GM23338 (cell line): Measurements from ENCODE around the gene ITSN2. TPM values are rescaled to one million over a fixed set of nuclear protein-coding genes. Genes with fewer than 3 reads are reported as not detected.

ENCODE experiments used
- ATAC-seq: fragments of 200-7000 bp; cut with Tn5 transposase; 3 replicates; pipeline ENCODE4 v1.9.1; 2020
- DNase-seq: peaks from one replicate; pipeline ENCODE4 v3.0.0-alpha.2; 2015; ENCODE audit warnings: low spot score
- H2AFZ ChIP-seq: fragments of 200-600 bp; sonication (generic); 2 replicates; pipeline ENCODE4 v1.8.0; 2016; ENCODE audit warnings: antibody characterized with exemption, mild to moderate bottlenecking, moderate library complexity
- H3F3A ChIP-seq: fragments of 200-600 bp; sonication (generic); replicated peaks from 2 replicates; pipeline ENCODE4 v1.8.0; 2017; ENCODE audit warnings: antibody characterized with exemption, mixed run types, low read depth
- H3K27ac ChIP-seq: fragments of 200-600 bp; sonication (generic); 2 replicates; pipeline ENCODE4 v1.6.1; 2016; ENCODE audit warnings: low read depth
- H3K27me3 ChIP-seq: fragments of 200-600 bp; sonication (generic); 2 replicates; pipeline ENCODE4 v1.8.0; 2016; ENCODE audit warnings: mild to moderate bottlenecking, mixed run types, moderate library complexity; ENCODE audit not compliant: insufficient read depth
- H3K36me3 ChIP-seq: fragments of 200-600 bp; sonication (generic); 2 replicates; pipeline ENCODE4 v1.8.0; 2016; ENCODE audit warnings: mild to moderate bottlenecking; ENCODE audit not compliant: insufficient read depth
- H3K4me1 ChIP-seq: fragments of 200-600 bp; sonication (generic); 2 replicates; pipeline ENCODE4 v1.8.0; 2016; ENCODE audit warnings: mild to moderate bottlenecking, moderate library complexity; ENCODE audit not compliant: insufficient read depth
- H3K4me2 ChIP-seq: fragments of 200-600 bp; sonication (generic); 2 replicates; pipeline ENCODE4 v1.7.1; 2017; ENCODE audit warnings: mixed run types
- H3K4me3 ChIP-seq: fragments of 200-600 bp; sonication (generic); 2 replicates; pipeline ENCODE4 v1.6.1; 2016; ENCODE audit warnings: mixed run types
- H3K79me2 ChIP-seq: fragments of 200-600 bp; sonication (generic); replicated peaks from 2 replicates; pipeline ENCODE4 v1.8.0; 2017; ENCODE audit warnings: mild to moderate bottlenecking; ENCODE audit not compliant: insufficient read depth
- H3K9me2 ChIP-seq: fragments of 200-600 bp; sonication (generic); 2 replicates; pipeline ENCODE4 v1.8.0; 2017; ENCODE audit not compliant: insufficient read depth
- H4K20me1 ChIP-seq: fragments of 200-600 bp; sonication (generic); replicated peaks from 2 replicates; pipeline ENCODE4 v1.8.0; 2017; ENCODE audit warnings: mild to moderate bottlenecking; ENCODE audit not compliant: insufficient read depth
- H3K27ac Mint-ChIP-seq: 2 replicates; pipeline ENCODE4 v1.8.0; 2020; ENCODE audit warnings: inconsistent platforms, mild to moderate bottlenecking, moderate library complexity, mixed read lengths
- H3K27me3 Mint-ChIP-seq: 3 replicates; pipeline ENCODE4 v1.8.0; 2022; ENCODE audit warnings: low read depth, mild to moderate bottlenecking, moderate library complexity, mixed read lengths, inconsistent platforms; ENCODE audit not compliant: insufficient read depth, poor library complexity
- H3K36me3 Mint-ChIP-seq: 3 replicates; pipeline ENCODE4 v1.8.0; 2021; ENCODE audit warnings: low read depth, mild to moderate bottlenecking, inconsistent platforms, moderate library complexity, mixed read lengths
- H3K4me1 Mint-ChIP-seq: 3 replicates; pipeline ENCODE4 v1.8.0; 2020; ENCODE audit warnings: mild to moderate bottlenecking, inconsistent platforms, mixed read lengths
- H3K4me3 Mint-ChIP-seq: 3 replicates; pipeline ENCODE4 v1.8.0; 2021; ENCODE audit warnings: moderate library complexity, mild to moderate bottlenecking, inconsistent platforms, mixed read lengths
- H3K9me3 Mint-ChIP-seq: 3 replicates; pipeline ENCODE4 v1.8.0; 2020; ENCODE audit warnings: moderate library complexity, mild to moderate bottlenecking, inconsistent platforms, mixed read lengths
- CREB1 ChIP-seq: fragments of 250-450 bp; sonication (Bioruptor Pico); IDR thresholded peaks from 2 replicates; pipeline ENCODE4 v1.5.0; 2020; ENCODE audit warnings: low read depth, mild to moderate bottlenecking, moderate library complexity
- EZH2 ChIP-seq: fragments of 200-600 bp; sonication (generic); IDR thresholded peaks from one replicate; pipeline ENCODE4 v1.8.0; 2017; ENCODE audit warnings: antibody characterized with exemption, mild to moderate bottlenecking, low read depth; ENCODE audit not compliant: unreplicated experiment
- EZH2phosphoT487 ChIP-seq: fragments of 200-600 bp; sonication (generic); IDR thresholded peaks from one replicate; pipeline ENCODE4 v1.8.1; 2018; ENCODE audit warnings: antibody characterized with exemption; ENCODE audit not compliant: unreplicated experiment
- POLR2AphosphoS5 ChIP-seq: IDR thresholded peaks from 2 replicates; pipeline ENCODE4 v1.6.1; 2016; ENCODE audit warnings: antibody characterized with exemption, low read depth
- STAT1 ChIP-seq: IDR thresholded peaks from one replicate; pipeline ENCODE4 v1.6.1; 2016; ENCODE audit warnings: antibody characterized with exemption; ENCODE audit not compliant: unreplicated experiment
- ZNF114 ChIP-seq: fragments of 250-450 bp; sonication (Bioruptor Pico); IDR thresholded peaks from 2 replicates; pipeline ENCODE4 v1.5.0; 2020; ENCODE audit warnings: mild to moderate bottlenecking, moderate library complexity
- polyA plus RNA-seq: library from polyadenylated mRNA; unstranded; fragments of >200 nt; fragmentation: Nextera tagmentation; extraction: Ambion mirVana; gene quantifications from 2 replicates; pipeline ENCODE4 v1.2.1, GENCODE V29; 2016
- total RNA-seq: library from RNA; depleted of rRNA; stranded (reverse); fragments of >200 nt; shearing (Covaris generic); gene quantifications from 2 replicates; pipeline ENCODE4 v1.2.3, GENCODE V29; 2014
- TF ChIP-seq, protein P1 (sequence below), 2 experiments: fragments of 200-600 bp in 1 of 2; sonication (generic) in 1 of 2; conservative IDR thresholded peaks; 2 replicates each; pipeline versions ENCODE4 v1.5.1 to v1.6.1; 2016 to 2017; ENCODE audit warnings: antibody characterized with exemption in 2 of 2, low read depth in 2 of 2, mild to moderate bottlenecking in 2 of 2, moderate library complexity in 1 of 2
- TF ChIP-seq, protein P2 (sequence below): IDR thresholded peaks from one replicate; pipeline ENCODE4 v1.6.1; 2018; ENCODE audit warnings: antibody characterized with exemption; ENCODE audit not compliant: unreplicated experiment
- TF ChIP-seq, protein P3 (sequence below): IDR thresholded peaks from 2 replicates; pipeline ENCODE4 v1.6.1; 2016; ENCODE audit warnings: antibody characterized with exemption

ITSN2 gene
- total and polyA plus RNA-seq, 2 experiments from 2014 or later, result 17.1 to 17.8 TPM

DNA sequence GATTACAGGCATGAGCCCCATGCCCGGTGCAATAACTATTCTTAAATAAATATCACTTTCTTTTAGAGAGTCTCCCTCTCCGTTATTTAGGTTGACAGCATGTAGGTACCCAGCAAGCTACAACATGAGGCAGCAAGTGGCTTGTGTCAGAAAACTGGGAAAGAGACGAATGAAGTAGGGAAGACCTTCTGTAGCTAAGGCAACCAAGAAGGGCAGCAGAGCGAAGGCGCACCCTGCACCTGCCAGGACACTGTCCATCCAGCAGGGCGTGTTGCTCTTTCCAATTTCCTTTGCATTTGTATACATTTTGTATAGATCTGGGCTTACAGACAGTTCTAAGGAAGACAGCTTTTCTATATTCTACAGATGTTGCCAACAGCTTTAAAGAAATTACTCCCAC is 137.4 kb downstream of the ITSN2 start:
- H3K4me3 Mint-ChIP-seq, result no peak overlapping the region
- H2AFZ ChIP-seq, result no peak overlapping the region
- peaks cover 4% of the 10 kb centered on the region for H3K27me3 Mint-ChIP-seq
- no peak overlapping the region for H3K27ac Mint-ChIP-seq
- no peaks in the 10 kb centered on the region; the same call in 1 of the 3 replicates for H3K4me1 Mint-ChIP-seq
- H3K9me3 Mint-ChIP-seq, result no peaks in the 10 kb centered on the region
- no peaks in the 10 kb centered on the region for H3K79me2 ChIP-seq
- H3K4me1 ChIP-seq, result no peaks in the 10 kb centered on the region
- no peak overlapping the region for H3K4me3 ChIP-seq
- no peaks in the 10 kb centered on the region for H3K9me2 ChIP-seq
- no peak overlapping the region for H3K27ac ChIP-seq
- H4K20me1 ChIP-seq, result no peaks in the 10 kb centered on the region
- H3F3A ChIP-seq, result no peaks in the 10 kb centered on the region
- DNase-seq (no peak), ATAC-seq (no peak)
- no peak overlapping the region for H3K4me2 ChIP-seq
- no peaks in the 10 kb centered on the region for H3K36me3 ChIP-seq
- H3K36me3 Mint-ChIP-seq, result no peaks in the 10 kb centered on the region
- TF ChIP-seq, protein P1, sequence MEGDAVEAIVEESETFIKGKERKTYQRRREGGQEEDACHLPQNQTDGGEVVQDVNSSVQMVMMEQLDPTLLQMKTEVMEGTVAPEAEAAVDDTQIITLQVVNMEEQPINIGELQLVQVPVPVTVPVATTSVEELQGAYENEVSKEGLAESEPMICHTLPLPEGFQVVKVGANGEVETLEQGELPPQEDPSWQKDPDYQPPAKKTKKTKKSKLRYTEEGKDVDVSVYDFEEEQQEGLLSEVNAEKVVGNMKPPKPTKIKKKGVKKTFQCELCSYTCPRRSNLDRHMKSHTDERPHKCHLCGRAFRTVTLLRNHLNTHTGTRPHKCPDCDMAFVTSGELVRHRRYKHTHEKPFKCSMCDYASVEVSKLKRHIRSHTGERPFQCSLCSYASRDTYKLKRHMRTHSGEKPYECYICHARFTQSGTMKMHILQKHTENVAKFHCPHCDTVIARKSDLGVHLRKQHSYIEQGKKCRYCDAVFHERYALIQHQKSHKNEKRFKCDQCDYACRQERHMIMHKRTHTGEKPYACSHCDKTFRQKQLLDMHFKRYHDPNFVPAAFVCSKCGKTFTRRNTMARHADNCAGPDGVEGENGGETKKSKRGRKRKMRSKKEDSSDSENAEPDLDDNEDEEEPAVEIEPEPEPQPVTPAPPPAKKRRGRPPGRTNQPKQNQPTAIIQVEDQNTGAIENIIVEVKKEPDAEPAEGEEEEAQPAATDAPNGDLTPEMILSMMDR (conservative IDR thresholded peaks at IDR 0.05; ENCODE audit: low read depth in 2 of 2), result no peak
- TF ChIP-seq, protein P2, sequence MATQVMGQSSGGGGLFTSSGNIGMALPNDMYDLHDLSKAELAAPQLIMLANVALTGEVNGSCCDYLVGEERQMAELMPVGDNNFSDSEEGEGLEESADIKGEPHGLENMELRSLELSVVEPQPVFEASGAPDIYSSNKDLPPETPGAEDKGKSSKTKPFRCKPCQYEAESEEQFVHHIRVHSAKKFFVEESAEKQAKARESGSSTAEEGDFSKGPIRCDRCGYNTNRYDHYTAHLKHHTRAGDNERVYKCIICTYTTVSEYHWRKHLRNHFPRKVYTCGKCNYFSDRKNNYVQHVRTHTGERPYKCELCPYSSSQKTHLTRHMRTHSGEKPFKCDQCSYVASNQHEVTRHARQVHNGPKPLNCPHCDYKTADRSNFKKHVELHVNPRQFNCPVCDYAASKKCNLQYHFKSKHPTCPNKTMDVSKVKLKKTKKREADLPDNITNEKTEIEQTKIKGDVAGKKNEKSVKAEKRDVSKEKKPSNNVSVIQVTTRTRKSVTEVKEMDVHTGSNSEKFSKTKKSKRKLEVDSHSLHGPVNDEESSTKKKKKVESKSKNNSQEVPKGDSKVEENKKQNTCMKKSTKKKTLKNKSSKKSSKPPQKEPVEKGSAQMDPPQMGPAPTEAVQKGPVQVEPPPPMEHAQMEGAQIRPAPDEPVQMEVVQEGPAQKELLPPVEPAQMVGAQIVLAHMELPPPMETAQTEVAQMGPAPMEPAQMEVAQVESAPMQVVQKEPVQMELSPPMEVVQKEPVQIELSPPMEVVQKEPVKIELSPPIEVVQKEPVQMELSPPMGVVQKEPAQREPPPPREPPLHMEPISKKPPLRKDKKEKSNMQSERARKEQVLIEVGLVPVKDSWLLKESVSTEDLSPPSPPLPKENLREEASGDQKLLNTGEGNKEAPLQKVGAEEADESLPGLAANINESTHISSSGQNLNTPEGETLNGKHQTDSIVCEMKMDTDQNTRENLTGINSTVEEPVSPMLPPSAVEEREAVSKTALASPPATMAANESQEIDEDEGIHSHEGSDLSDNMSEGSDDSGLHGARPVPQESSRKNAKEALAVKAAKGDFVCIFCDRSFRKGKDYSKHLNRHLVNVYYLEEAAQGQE, result no peak
- TF ChIP-seq, protein P3, sequence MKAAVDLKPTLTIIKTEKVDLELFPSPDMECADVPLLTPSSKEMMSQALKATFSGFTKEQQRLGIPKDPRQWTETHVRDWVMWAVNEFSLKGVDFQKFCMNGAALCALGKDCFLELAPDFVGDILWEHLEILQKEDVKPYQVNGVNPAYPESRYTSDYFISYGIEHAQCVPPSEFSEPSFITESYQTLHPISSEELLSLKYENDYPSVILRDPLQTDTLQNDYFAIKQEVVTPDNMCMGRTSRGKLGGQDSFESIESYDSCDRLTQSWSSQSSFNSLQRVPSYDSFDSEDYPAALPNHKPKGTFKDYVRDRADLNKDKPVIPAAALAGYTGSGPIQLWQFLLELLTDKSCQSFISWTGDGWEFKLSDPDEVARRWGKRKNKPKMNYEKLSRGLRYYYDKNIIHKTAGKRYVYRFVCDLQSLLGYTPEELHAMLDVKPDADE, result no peak
- TF ChIP-seq POLR2AphosphoS5 (no peak), STAT1 (no peak), EZH2 (no peak), CREB1 (CRISPR knock-in tag) (no peak)
- H3K27me3 ChIP-seq, result no peaks in the 10 kb centered on the region

- Histone ChIP-seq H3K4me2 (no peak overlapping the region), H3K27me3 (no peaks in the 10 kb centered on the region), H2AFZ (no peak overlapping the region), H3K36me3 (no peaks in the 10 kb centered on the region), H3K4me3 (no peak overlapping the region), H3K4me1 (no peaks in the 10 kb centered on the region), H3K79me2 (no peaks in the 10 kb centered on the region), H3K9me2 (no peaks in the 10 kb centered on the region), H4K20me1 (no peaks in the 10 kb centered on the region), H3F3A (no peaks in the 10 kb centered on the region), H3K27ac (no peak overlapping the region)
- H3K4me3 Mint-ChIP-seq, result no peak overlapping the region
- no peaks in the 10 kb centered on the region for H3K9me3 Mint-ChIP-seq
- TF ChIP-seq EZH2, result no peak
- TF ChIP-seq ZNF114 (CRISPR knock-in tag), result no peak
- no peak for TF ChIP-seq EZH2phosphoT487
- TF ChIP-seq, protein P2, result no peak
- no peak for TF ChIP-seq POLR2AphosphoS5
- no peaks in the 10 kb centered on the region; the same call in 1 of the 3 replicates for H3K4me1 Mint-ChIP-seq
- ATAC-seq, result no peak
- H3K27ac Mint-ChIP-seq, result no peak overlapping the region
- DNase-seq, result no peak
- H3K27me3 Mint-ChIP-seq, result peaks cover 1% of the 10 kb centered on the region
- H3K36me3 Mint-ChIP-seq, result no peaks in the 10 kb centered on the region
Observed at GRCh38 chr2:24221343-24222050, 138.8 kb downstream of the ITSN2 start.
